CD4-positive, alpha-beta T cell treated with Interleukin-12 subunit alpha and Interleukin-12 subunit beta, for 1 hour (primary cell): ENCODE measurements around the gene ERC2.

ENCODE experiments used
- DNase-seq: peaks from one replicate; pipeline ENCODE4 v3.0.0-alpha.2; 2020

ERC2 gene

GRCh38 chr3:56424336-56424735 lies 43.9 kb downstream of the ERC2 start:
- no peak for DNase-seq

GRCh38 chr3:56423661-56424099 lies 44.6 kb downstream of the ERC2 start:
- no peak for DNase-seq

GRCh38 chr3:56422316-56422715 lies 46.0 kb downstream of the ERC2 start:
- DNase-seq = no peak

GRCh38 chr3:56421205-56421604 lies 47.1 kb downstream of the ERC2 start:
- DNase-seq = no peak

GRCh38 chr3:56415652-56416051 lies 52.6 kb downstream of the ERC2 start:
- no peak for DNase-seq

GRCh38 chr3:56413911-56414310 lies 54.4 kb downstream of the ERC2 start:
- DNase-seq = no peak

- DNase-seq = no peak
These were observed 57.1 kb downstream of the ERC2 start for GRCh38 chr3:56411166-56411565.

- DNase-seq = no peak
These were observed 57.7 kb downstream of the ERC2 start for GRCh38 chr3:56410576-56410975.

- no peak for DNase-seq
These were observed 58.5 kb downstream of the ERC2 start for GRCh38 chr3:56409790-56410189.

- no peak for DNase-seq
These were observed 59.5 kb downstream of the ERC2 start for GRCh38 chr3:56408761-56409196.

- no peak for DNase-seq
These were observed 61.3 kb downstream of the ERC2 start for GRCh38 chr3:56406826-56407515.

- DNase-seq = no peak
These were observed 63.4 kb downstream of the ERC2 start for GRCh38 chr3:56404884-56405283.

- no peak for DNase-seq
These were observed 69.6 kb downstream of the ERC2 start for GRCh38 chr3:56398659-56399058.

GRCh38 chr3:56397798-56398197 lies 70.5 kb downstream of the ERC2 start:
- DNase-seq = no peak

GRCh38 chr3:56389183-56389830 lies 79.0 kb downstream of the ERC2 start:
- DNase-seq = no peak

- DNase-seq = no peak
These were observed 85.2 kb downstream of the ERC2 start for GRCh38 chr3:56383092-56383491.

- DNase-seq = no peak
These were observed 88.5 kb downstream of the ERC2 start for GRCh38 chr3:56379723-56380287.

- no peak for DNase-seq
These were observed 92.6 kb downstream of the ERC2 start for GRCh38 chr3:56375654-56376053.

GRCh38 chr3:56373386-56373785 lies 94.9 kb downstream of the ERC2 start:
- DNase-seq = no peak

GRCh38 chr3:56370991-56371775 lies 97.1 kb downstream of the ERC2 start:
- DNase-seq = no peak

- no peak for DNase-seq
These were observed 98.4 kb downstream of the ERC2 start for GRCh38 chr3:56369914-56370313.

GRCh38 chr3:56368846-56369245 lies 99.4 kb downstream of the ERC2 start:
- no peak for DNase-seq

- DNase-seq = no peak
These were observed 101.6 kb downstream of the ERC2 start for GRCh38 chr3:56366641-56367162.
